Measurements from ENCODE around the gene LPP. TPM values are rescaled to one million over a fixed set of nuclear protein-coding genes. Genes with fewer than 3 reads are reported as not detected.

The LPP gene
- total RNA-seq, 6 experiments from 2014 or later: 84.1 to 121 (median 102) TPM

DNA sequence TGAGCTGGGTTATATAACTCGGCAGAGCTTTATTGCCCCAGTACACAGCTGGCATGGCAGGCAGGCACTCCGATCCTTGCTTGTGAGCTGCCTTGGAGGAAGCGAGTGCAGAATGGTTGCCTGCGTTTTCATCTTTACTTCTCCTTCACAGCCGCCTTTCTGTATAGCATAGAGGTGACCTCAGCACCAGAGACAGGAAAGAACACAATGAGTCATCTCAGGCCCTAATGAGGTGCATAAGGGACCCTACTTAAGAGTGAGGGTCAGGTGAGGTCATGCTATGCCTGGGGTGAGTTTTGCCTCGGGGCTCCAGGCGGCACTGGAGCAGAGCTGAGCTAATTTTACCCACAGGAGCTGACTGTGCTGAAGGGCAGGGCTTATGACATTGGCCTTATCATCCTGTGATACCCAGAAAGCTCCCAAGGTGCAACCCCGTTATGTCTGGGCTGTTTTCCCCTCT lies 43.5 kb downstream of the LPP start:
- TF ChIP-seq, protein P1, sequence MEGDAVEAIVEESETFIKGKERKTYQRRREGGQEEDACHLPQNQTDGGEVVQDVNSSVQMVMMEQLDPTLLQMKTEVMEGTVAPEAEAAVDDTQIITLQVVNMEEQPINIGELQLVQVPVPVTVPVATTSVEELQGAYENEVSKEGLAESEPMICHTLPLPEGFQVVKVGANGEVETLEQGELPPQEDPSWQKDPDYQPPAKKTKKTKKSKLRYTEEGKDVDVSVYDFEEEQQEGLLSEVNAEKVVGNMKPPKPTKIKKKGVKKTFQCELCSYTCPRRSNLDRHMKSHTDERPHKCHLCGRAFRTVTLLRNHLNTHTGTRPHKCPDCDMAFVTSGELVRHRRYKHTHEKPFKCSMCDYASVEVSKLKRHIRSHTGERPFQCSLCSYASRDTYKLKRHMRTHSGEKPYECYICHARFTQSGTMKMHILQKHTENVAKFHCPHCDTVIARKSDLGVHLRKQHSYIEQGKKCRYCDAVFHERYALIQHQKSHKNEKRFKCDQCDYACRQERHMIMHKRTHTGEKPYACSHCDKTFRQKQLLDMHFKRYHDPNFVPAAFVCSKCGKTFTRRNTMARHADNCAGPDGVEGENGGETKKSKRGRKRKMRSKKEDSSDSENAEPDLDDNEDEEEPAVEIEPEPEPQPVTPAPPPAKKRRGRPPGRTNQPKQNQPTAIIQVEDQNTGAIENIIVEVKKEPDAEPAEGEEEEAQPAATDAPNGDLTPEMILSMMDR (IDR thresholded peaks at IDR 0.05): no peak
- Mint-ChIP-seq H3K36me3 (ENCODE audit: low read depth) (peaks cover 35% of the 10 kb centered on the region), H3K9me3 (no peaks in the 10 kb centered on the region), H3K4me1 (ENCODE audit: low read depth) (peaks cover 67% of the 10 kb centered on the region), H3K4me3 (peak overlapping the region; percentile 23; the same call in 1 of the 2 replicates), H3K27me3 (ENCODE audit: insufficient read depth) (no peaks in the 10 kb centered on the region; the same call in 1 of the 2 replicates), H3K27ac (peak overlapping the region; percentile 76)
- peak; percentile 54 for DNase-seq

DNA sequence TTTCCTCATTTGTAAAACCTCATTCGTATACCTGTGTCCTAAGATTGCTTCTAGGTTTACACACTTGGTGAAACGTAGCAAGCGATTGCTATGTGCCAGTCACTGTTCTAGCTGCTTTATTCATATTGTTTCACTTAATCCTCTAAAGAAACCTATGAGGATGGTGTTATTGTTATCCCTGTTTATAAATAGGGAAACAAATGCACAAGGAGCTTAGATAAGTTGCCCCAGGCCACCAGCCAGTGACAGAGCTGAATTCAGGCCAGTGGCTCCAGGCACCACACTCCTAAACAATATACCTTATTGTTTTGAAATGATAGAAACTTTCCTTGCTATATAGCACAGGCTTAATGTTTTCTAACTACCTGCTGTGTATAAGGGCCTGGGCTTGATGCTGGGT lies 44.0 kb downstream of the LPP start:
- no peak overlapping the region for H3K27ac Mint-ChIP-seq
- TF ChIP-seq, protein P1 (IDR thresholded peaks at IDR 0.05): no peak
- H3K9me3 Mint-ChIP-seq: no peaks in the 10 kb centered on the region
- no peaks in the 10 kb centered on the region; the same call in 1 of the 2 replicates for H3K27me3 Mint-ChIP-seq (ENCODE audit: insufficient read depth)
- no peak for DNase-seq
- peaks cover 31% of the 10 kb centered on the region for H3K36me3 Mint-ChIP-seq (ENCODE audit: low read depth)
- peaks cover 69% of the 10 kb centered on the region for H3K4me1 Mint-ChIP-seq (ENCODE audit: low read depth)
- no peak overlapping the region for H3K4me3 Mint-ChIP-seq

DNA sequence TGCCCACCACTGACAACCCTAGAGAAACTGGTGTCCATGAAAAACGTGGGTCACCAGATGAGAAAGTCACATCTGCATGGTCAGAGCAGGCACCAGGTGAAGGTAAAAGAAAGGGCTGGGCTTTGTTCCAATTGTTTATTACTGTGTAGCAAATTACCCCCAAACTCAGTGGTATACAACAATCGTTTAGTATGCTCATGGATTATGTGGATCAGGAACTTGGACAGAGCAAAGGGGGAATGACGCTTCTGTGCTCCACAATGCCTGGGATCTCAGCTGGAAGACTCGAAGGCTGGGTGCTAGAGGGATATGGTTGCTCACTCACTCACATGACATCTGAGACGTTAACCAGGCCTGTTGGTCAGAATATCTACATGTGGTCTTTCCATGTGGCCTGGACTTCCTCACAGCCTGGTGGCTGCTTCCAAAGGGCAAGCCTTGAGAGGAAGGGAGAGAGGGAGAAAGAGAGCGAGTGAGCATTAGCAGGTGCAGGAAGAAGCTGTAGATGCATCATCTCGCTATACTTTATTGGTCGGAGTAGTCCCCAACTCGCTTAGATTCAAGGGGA lies 44.9 kb downstream of the LPP start:
- H3K27me3 Mint-ChIP-seq (ENCODE audit: insufficient read depth): no peaks in the 10 kb centered on the region; the same call in 1 of the 2 replicates
- TF ChIP-seq, protein P1 (IDR thresholded peaks at IDR 0.05): no peak
- no peak overlapping the region for H3K4me3 Mint-ChIP-seq
- H3K27ac Mint-ChIP-seq: no peak overlapping the region
- peaks cover 25% of the 10 kb centered on the region for H3K36me3 Mint-ChIP-seq (ENCODE audit: low read depth)
- H3K9me3 Mint-ChIP-seq: no peaks in the 10 kb centered on the region
- H3K4me1 Mint-ChIP-seq (ENCODE audit: low read depth): peaks cover 60% of the 10 kb centered on the region
- DNase-seq: no peak

DNA sequence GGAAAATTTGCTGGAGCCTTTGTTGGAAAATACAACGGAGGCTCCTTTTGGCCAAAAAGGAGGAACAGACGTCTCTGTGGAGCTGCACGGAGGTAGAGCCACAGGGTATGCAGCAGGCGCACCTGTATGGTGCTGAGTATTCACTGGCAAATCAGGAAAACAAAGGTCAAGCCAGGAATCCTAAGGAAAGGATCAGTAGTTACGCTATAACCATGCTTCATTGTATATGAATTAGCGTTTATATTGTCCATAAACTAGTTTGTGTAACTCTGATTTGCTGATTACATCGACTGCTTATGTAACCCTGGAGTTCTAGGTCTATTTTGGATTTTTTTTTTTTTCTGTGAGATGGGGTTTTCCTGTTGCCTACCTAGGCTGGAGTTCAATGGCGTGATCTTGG lies 45.4 kb downstream of the LPP start:
- Mint-ChIP-seq H3K9me3 (no peaks in the 10 kb centered on the region), H3K27me3 (ENCODE audit: insufficient read depth) (no peaks in the 10 kb centered on the region; the same call in 1 of the 2 replicates), H3K4me1 (ENCODE audit: low read depth) (peaks cover 60% of the 10 kb centered on the region), H3K36me3 (ENCODE audit: low read depth) (peaks cover 20% of the 10 kb centered on the region), H3K4me3 (no peak overlapping the region), H3K27ac (no peak overlapping the region)
- TF ChIP-seq, protein P1 (IDR thresholded peaks at IDR 0.05): no peak
- no peak for DNase-seq

DNA sequence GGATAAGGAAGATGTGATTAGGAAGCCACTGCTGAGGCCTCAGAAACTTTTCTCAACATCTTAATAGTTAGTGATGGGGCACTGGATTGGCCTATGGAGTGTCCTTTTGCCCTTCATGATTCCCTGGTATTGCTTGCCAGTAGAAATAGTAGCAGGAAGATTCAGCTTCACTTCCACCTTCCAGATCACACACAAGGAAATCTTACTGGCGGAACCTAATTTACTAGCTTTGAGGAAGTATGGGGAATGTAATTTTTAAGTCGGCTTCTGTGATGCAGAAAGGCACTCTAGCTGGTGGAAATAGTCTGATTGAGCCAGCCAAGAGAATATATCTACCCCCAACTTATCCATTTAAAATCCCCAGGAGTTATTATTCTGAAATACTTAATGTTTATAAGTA lies 46.5 kb downstream of the LPP start:
- Mint-ChIP-seq H3K27ac (no peak overlapping the region), H3K9me3 (no peaks in the 10 kb centered on the region), H3K4me1 (ENCODE audit: low read depth) (peaks cover 57% of the 10 kb centered on the region), H3K4me3 (no peak overlapping the region), H3K36me3 (ENCODE audit: low read depth) (peaks cover 19% of the 10 kb centered on the region), H3K27me3 (ENCODE audit: insufficient read depth) (no peaks in the 10 kb centered on the region; the same call in 1 of the 2 replicates)
- DNase-seq: no peak
- TF ChIP-seq, protein P1 (IDR thresholded peaks at IDR 0.05): no peak

All from HFFc6 (cell line).